Rectal smooth muscle tissue (tissue), 1 donor: ENCODE results near the gene MALL.
"Not testable (repeated sequence)": the region's sequence is repeated elsewhere in the genome, so short reads cannot be mapped to it uniquely, and the experiment has no call there.

ENCODE experiments used
- H3K27ac ChIP-seq: one replicate; pipeline ENCODE4 v1.7.0; 2013; ENCODE audit warnings: low read depth, low read length, inconsistent platforms
- H3K27me3 ChIP-seq: one replicate; pipeline ENCODE4 v1.7.0; 2013; ENCODE audit warnings: low read length; ENCODE audit not compliant: control insufficient read depth, insufficient read depth
- H3K36me3 ChIP-seq: one replicate; pipeline ENCODE4 v1.7.0; 2013; ENCODE audit warnings: low read length; ENCODE audit not compliant: control insufficient read depth, insufficient read depth
- H3K4me1 ChIP-seq: one replicate; pipeline ENCODE4 v1.7.0; 2013; ENCODE audit warnings: low read length; ENCODE audit not compliant: control insufficient read depth, insufficient read depth
- H3K4me3 ChIP-seq: one replicate; pipeline ENCODE4 v1.7.0; 2013; ENCODE audit warnings: low read length
- H3K9ac ChIP-seq: one replicate; pipeline ENCODE4 v1.7.0; 2013; ENCODE audit warnings: low read length

Gene MALL

GRCh38 chr2:110075896-110076295 is 39.7 kb downstream of the MALL start:
- H3K4me1 ChIP-seq, H3K27me3 ChIP-seq, H3K27ac ChIP-seq, H3K36me3 ChIP-seq, H3K9ac ChIP-seq, H3K4me3 ChIP-seq: not testable (repeated sequence)

- not testable (repeated sequence) for H3K4me1 ChIP-seq, H3K36me3 ChIP-seq, H3K27me3 ChIP-seq, H3K4me3 ChIP-seq, H3K9ac ChIP-seq, H3K27ac ChIP-seq
Observed at GRCh38 chr2:110069869-110070268, 45.8 kb downstream of the MALL start.

GRCh38 chr2:110068153-110068552 is 47.5 kb downstream of the MALL start:
- H3K4me1 ChIP-seq, H3K36me3 ChIP-seq, H3K9ac ChIP-seq, H3K4me3 ChIP-seq, H3K27ac ChIP-seq, H3K27me3 ChIP-seq: not testable (repeated sequence)

- H3K4me1 ChIP-seq, H3K9ac ChIP-seq, H3K27me3 ChIP-seq, H3K27ac ChIP-seq, H3K36me3 ChIP-seq, H3K4me3 ChIP-seq: not testable (repeated sequence)
Observed at GRCh38 chr2:110062332-110062731, 53.3 kb downstream of the MALL start.

GRCh38 chr2:110060550-110060949 is 55.1 kb downstream of the MALL start:
- not testable (repeated sequence) for H3K36me3 ChIP-seq, H3K27ac ChIP-seq, H3K9ac ChIP-seq, H3K27me3 ChIP-seq, H3K4me3 ChIP-seq, H3K4me1 ChIP-seq

GRCh38 chr2:110059694-110060358 is 55.8 kb downstream of the MALL start:
- H3K36me3 ChIP-seq, H3K9ac ChIP-seq, H3K27me3 ChIP-seq, H3K27ac ChIP-seq, H3K4me1 ChIP-seq, H3K4me3 ChIP-seq: not testable (repeated sequence)

GRCh38 chr2:110059009-110059693 is 56.5 kb downstream of the MALL start:
- H3K27ac ChIP-seq, H3K4me3 ChIP-seq, H3K36me3 ChIP-seq, H3K27me3 ChIP-seq, H3K4me1 ChIP-seq, H3K9ac ChIP-seq: not testable (repeated sequence)

GRCh38 chr2:110058034-110058433 is 57.6 kb downstream of the MALL start:
- H3K4me3 ChIP-seq, H3K4me1 ChIP-seq: not testable (repeated sequence)

GRCh38 chr2:110055819-110056408 is 59.7 kb downstream of the MALL start:
- not testable (repeated sequence) for H3K4me1 ChIP-seq, H3K9ac ChIP-seq, H3K27ac ChIP-seq, H3K36me3 ChIP-seq, H3K4me3 ChIP-seq, H3K27me3 ChIP-seq

More at GRCh38 chr2:110058034-110058433, 57.6 kb downstream of the MALL start:
- not testable (repeated sequence) for H3K27ac ChIP-seq, H3K27me3 ChIP-seq, H3K9ac ChIP-seq, H3K36me3 ChIP-seq

GRCh38 chr2:110054521-110055407 is 60.9 kb downstream of the MALL start:
- not testable (repeated sequence) for H3K27ac ChIP-seq, H3K4me3 ChIP-seq, H3K36me3 ChIP-seq, H3K27me3 ChIP-seq, H3K9ac ChIP-seq, H3K4me1 ChIP-seq

GRCh38 chr2:110053688-110054087 is 61.9 kb downstream of the MALL start:
- H3K27ac ChIP-seq, H3K27me3 ChIP-seq: not testable (repeated sequence)

GRCh38 chr2:110052166-110052565 is 63.5 kb downstream of the MALL start:
- not testable (repeated sequence) for H3K9ac ChIP-seq, H3K27me3 ChIP-seq, H3K27ac ChIP-seq, H3K4me1 ChIP-seq, H3K36me3 ChIP-seq, H3K4me3 ChIP-seq

More at GRCh38 chr2:110053688-110054087, 61.9 kb downstream of the MALL start:
- not testable (repeated sequence) for H3K4me3 ChIP-seq, H3K4me1 ChIP-seq, H3K9ac ChIP-seq, H3K36me3 ChIP-seq
